Effector CD4-positive, alpha-beta T cell (primary cell): ENCODE results near the gene TEX36.
"Not testable (repeated sequence)": the region's sequence is repeated elsewhere in the genome, so short reads cannot be mapped to it uniquely, and the experiment has no call there.

ENCODE experiments used
- DNase-seq: peaks from one replicate; pipeline ENCODE4 v3.0.0-alpha.2; 2020

Gene TEX36

GRCh38 chr10:125692196-125692595 lies 9.2 kb upstream of the TEX36 start:
- DNase-seq: no peak

GRCh38 chr10:125691160-125691981 lies 8.4 kb upstream of the TEX36 start:
- no peak for DNase-seq

GRCh38 chr10:125689955-125690569 lies 7.1 kb upstream of the TEX36 start:
- DNase-seq: no peak

- DNase-seq: no peak
Measured at GRCh38 chr10:125687507-125688185, 4.7 kb upstream of the TEX36 start.

GRCh38 chr10:125684581-125684980 lies 1.6 kb upstream of the TEX36 start:
- no peak for DNase-seq

- DNase-seq: no peak
Measured at GRCh38 chr10:125683821-125684220, 858 bp upstream of the TEX36 start.

GRCh38 chr10:125679436-125679835 lies 3.5 kb downstream of the TEX36 start:
- DNase-seq: no peak

GRCh38 chr10:125672884-125673283 lies 10.1 kb downstream of the TEX36 start:
- DNase-seq: no peak

- no peak for DNase-seq
Measured at GRCh38 chr10:125662584-125662983, 20.4 kb downstream of the TEX36 start.

- no peak for DNase-seq
Measured at GRCh38 chr10:125661941-125662515, 20.9 kb downstream of the TEX36 start.

- no peak for DNase-seq
Measured at GRCh38 chr10:125661431-125661940, 21.5 kb downstream of the TEX36 start.

- DNase-seq: no peak
Measured at GRCh38 chr10:125659071-125659470, 23.9 kb downstream of the TEX36 start.

- DNase-seq: no peak
Measured at GRCh38 chr10:125656523-125656922, 26.4 kb downstream of the TEX36 start.

GRCh38 chr10:125653113-125653512 lies 29.9 kb downstream of the TEX36 start:
- DNase-seq: not testable (repeated sequence)

GRCh38 chr10:125646311-125646710 lies 36.7 kb downstream of the TEX36 start:
- no peak for DNase-seq

- no peak for DNase-seq
Measured at GRCh38 chr10:125641398-125641797, 41.6 kb downstream of the TEX36 start.

GRCh38 chr10:125640653-125641052 lies 42.3 kb downstream of the TEX36 start:
- DNase-seq: no peak

- no peak for DNase-seq
Measured at GRCh38 chr10:125639846-125640245, 43.1 kb downstream of the TEX36 start.

- DNase-seq: no peak
Measured at GRCh38 chr10:125638555-125638954, 44.4 kb downstream of the TEX36 start.

- DNase-seq: no peak
Measured at GRCh38 chr10:125637496-125637895, 45.5 kb downstream of the TEX36 start.

- no peak for DNase-seq
Measured at GRCh38 chr10:125634606-125635005, 48.4 kb downstream of the TEX36 start.

- DNase-seq: no peak
Measured at GRCh38 chr10:125633517-125633999, 49.4 kb downstream of the TEX36 start.

- DNase-seq: no peak
Measured at GRCh38 chr10:125631806-125632205, 51.2 kb downstream of the TEX36 start.
